SU-DHL-6 (cell line): ENCODE results near the gene TOP2B.

Experiments
- H2AFZ ChIP-seq: fragments of 200-600 bp; sonication (generic); 2 replicates; pipeline ENCODE4 v1.6.1; 2014; ENCODE audit warnings: low read depth, mild to moderate bottlenecking, moderate library complexity, mixed read lengths, antibody characterized with exemption, low read length; ENCODE audit not compliant: severe bottlenecking
- H3F3A ChIP-seq: fragments of 200-600 bp; shearing (Covaris generic); 2 replicates; pipeline ENCODE4 v1.6.0; 2016; ENCODE audit warnings: antibody characterized with exemption, mild to moderate bottlenecking; ENCODE audit not compliant: insufficient read depth
- H3K27ac ChIP-seq: fragments of 200-600 bp; sonication (generic); 2 replicates; pipeline ENCODE4 v1.5.1; 2016; ENCODE audit warnings: low read depth, mild to moderate bottlenecking, low read length, moderate library complexity, mixed read lengths
- H3K27me3 ChIP-seq: fragments of 200-600 bp; sonication (generic), shearing (Covaris generic); 2 replicates; pipeline ENCODE4 v1.6.0; 2014; ENCODE audit warnings: mild to moderate bottlenecking, low read length
- H3K36me3 ChIP-seq: fragments of 200-600 bp; sonication (generic); 2 replicates; pipeline ENCODE4 v1.6.1; 2014; ENCODE audit warnings: mild to moderate bottlenecking, low read length, mixed read lengths
- H3K4me2 ChIP-seq: fragments of 300-600, 200-600 bp; shearing (Covaris generic), sonication (generic); 2 replicates; pipeline ENCODE4 v1.6.0; 2014; ENCODE audit warnings: low read length, low read depth, mild to moderate bottlenecking; ENCODE audit not compliant: poor library complexity, severe bottlenecking
- H3K4me3 ChIP-seq: fragments of 200-600 bp; sonication (generic); 2 replicates; pipeline ENCODE4 v1.5.1; 2014; ENCODE audit warnings: antibody characterized with exemption, low read length, mild to moderate bottlenecking, mixed read lengths; ENCODE audit not compliant: insufficient read depth, poor library complexity, severe bottlenecking
- H3K79me2 ChIP-seq: fragments of 200-600 bp; sonication (generic); 2 replicates; pipeline ENCODE4 v1.6.1; 2014; ENCODE audit warnings: mild to moderate bottlenecking, low read length, moderate library complexity; ENCODE audit not compliant: insufficient read depth
- H3K9ac ChIP-seq: fragments of 200-600 bp; sonication (generic); 2 replicates; pipeline ENCODE4 v1.7.0; 2014; ENCODE audit warnings: mild to moderate bottlenecking, low read length
- H3K9me2 ChIP-seq: fragments of 200-600 bp; sonication (generic); replicated peaks from 2 replicates; pipeline ENCODE4 v1.6.1; 2014; ENCODE audit warnings: low read length; ENCODE audit not compliant: insufficient read depth
- H3K9me3 ChIP-seq: fragments of 200-600 bp; sonication (generic); 2 replicates; pipeline ENCODE4 v1.6.1; 2014; ENCODE audit warnings: low read length, mixed read lengths; ENCODE audit not compliant: insufficient read depth
- H4K20me1 ChIP-seq: fragments of 200-600 bp; sonication (generic); 2 replicates; pipeline ENCODE4 v1.6.1; 2014; ENCODE audit warnings: low read depth, mild to moderate bottlenecking, antibody characterized with exemption, low read length, moderate library complexity, mixed read lengths
- EZH2phosphoT487 ChIP-seq: fragments of 200-600 bp; sonication (generic), shearing (Covaris generic); conservative IDR thresholded peaks from 2 replicates; pipeline ENCODE4 v1.6.1; 2018; ENCODE audit warnings: mild to moderate bottlenecking, antibody characterized with exemption, low read length, moderate library complexity, mixed read lengths
- TF ChIP-seq, protein P1 (sequence below): fragments of 200-600 bp; sonication (generic); IDR thresholded peaks from one replicate; pipeline ENCODE4 v1.5.1; 2017; ENCODE audit warnings: antibody characterized with exemption, mild to moderate bottlenecking, low read length, moderate library complexity; ENCODE audit not compliant: insufficient read depth, poor library complexity, severe bottlenecking

The TOP2B gene

DNA sequence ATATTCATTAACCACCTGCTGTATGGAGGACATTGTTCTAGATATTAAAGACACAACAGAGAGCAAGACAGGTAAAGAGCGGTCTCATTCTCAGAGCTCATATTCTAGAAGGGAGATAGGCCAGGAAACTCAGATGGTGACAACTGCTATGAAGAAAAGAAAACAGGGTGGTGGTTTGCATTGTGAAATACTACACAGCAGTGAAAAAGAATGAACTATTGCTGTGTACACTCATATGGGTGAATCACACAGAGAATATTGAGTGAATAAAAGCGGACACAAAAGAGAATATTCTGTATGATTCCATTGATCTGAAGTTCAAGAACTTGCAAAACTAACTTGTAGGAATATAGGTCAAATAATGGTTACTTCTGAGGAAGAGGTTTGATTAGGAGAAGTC lies 76.7 kb downstream of the TOP2B start:
- Histone ChIP-seq H3K79me2 (no peaks in the 10 kb centered on the region), H3K27me3 (no peaks in the 10 kb centered on the region), H2AFZ (no peak overlapping the region), H3K4me2 (no peak overlapping the region), H3K27ac (no peak overlapping the region), H4K20me1 (no peaks in the 10 kb centered on the region), H3K9me3 (no peaks in the 10 kb centered on the region), H3K9ac (no peak overlapping the region), H3K9me2 (no peaks in the 10 kb centered on the region), H3K4me3 (no peak overlapping the region), H3K36me3 (no peaks in the 10 kb centered on the region), H3F3A (no peaks in the 10 kb centered on the region)
- TF ChIP-seq EZH2phosphoT487: no peak
- TF ChIP-seq, protein P1, sequence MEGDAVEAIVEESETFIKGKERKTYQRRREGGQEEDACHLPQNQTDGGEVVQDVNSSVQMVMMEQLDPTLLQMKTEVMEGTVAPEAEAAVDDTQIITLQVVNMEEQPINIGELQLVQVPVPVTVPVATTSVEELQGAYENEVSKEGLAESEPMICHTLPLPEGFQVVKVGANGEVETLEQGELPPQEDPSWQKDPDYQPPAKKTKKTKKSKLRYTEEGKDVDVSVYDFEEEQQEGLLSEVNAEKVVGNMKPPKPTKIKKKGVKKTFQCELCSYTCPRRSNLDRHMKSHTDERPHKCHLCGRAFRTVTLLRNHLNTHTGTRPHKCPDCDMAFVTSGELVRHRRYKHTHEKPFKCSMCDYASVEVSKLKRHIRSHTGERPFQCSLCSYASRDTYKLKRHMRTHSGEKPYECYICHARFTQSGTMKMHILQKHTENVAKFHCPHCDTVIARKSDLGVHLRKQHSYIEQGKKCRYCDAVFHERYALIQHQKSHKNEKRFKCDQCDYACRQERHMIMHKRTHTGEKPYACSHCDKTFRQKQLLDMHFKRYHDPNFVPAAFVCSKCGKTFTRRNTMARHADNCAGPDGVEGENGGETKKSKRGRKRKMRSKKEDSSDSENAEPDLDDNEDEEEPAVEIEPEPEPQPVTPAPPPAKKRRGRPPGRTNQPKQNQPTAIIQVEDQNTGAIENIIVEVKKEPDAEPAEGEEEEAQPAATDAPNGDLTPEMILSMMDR: no peak

DNA sequence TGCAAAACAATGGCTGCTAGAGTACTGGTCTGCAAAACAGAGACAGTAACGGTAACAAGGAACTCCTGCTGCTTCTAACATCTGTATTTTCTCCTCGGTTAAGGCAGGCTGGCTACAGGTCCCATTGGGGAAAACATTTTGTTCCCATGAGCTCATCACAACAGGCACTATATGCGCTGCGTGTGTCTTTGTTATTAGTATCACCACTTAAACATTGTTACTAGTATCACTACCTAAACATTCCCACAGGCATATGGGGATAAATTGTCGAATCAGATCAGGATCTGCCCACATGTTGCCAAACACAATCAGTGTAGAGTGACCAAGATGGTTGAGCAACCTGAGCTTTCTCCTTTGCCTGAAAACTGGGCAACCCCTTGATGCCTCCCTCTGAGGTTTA lies 77.2 kb downstream of the TOP2B start:
- Histone ChIP-seq H3K9ac (no peak overlapping the region), H3K79me2 (no peaks in the 10 kb centered on the region), H3K36me3 (no peaks in the 10 kb centered on the region), H2AFZ (no peak overlapping the region), H3K27ac (no peak overlapping the region), H4K20me1 (no peaks in the 10 kb centered on the region), H3K4me3 (no peak overlapping the region), H3K9me2 (no peaks in the 10 kb centered on the region), H3K9me3 (no peaks in the 10 kb centered on the region), H3F3A (no peaks in the 10 kb centered on the region), H3K4me2 (no peak overlapping the region), H3K27me3 (no peaks in the 10 kb centered on the region)
- no peak for TF ChIP-seq EZH2phosphoT487
- TF ChIP-seq, protein P1: no peak

DNA sequence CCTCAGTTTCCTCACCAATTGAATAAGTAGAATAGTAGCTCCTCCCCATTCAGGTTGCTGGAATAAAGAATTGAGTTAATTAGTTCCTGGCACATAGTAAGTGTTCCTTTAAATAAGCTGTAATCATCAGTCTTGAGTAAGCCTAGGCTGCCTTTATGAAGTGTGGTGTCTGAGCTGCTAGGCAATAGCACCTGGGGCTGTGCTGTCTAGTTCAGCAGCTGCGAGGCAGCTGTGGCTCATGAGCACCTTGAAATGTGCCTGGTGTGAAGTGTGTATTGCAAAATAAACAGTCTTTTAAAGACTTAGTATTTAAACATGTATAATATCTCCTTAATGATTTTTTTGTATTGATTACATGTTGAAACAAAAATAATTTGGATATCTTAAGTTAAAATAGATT lies 77.6 kb downstream of the TOP2B start:
- TF ChIP-seq, protein P1: no peak
- TF ChIP-seq EZH2phosphoT487: no peak

More for the DNA sequence above, 77.6 kb downstream of the TOP2B start:
- H3K4me2 ChIP-seq: no peak overlapping the region
- no peaks in the 10 kb centered on the region for H3K9me2 ChIP-seq
- no peaks in the 10 kb centered on the region for H3K79me2 ChIP-seq
- H3K27ac ChIP-seq: no peak overlapping the region
- H3F3A ChIP-seq: no peaks in the 10 kb centered on the region
- no peak overlapping the region for H2AFZ ChIP-seq
- H3K4me3 ChIP-seq: no peak overlapping the region
- H3K9ac ChIP-seq: no peak overlapping the region
- no peaks in the 10 kb centered on the region for H4K20me1 ChIP-seq
- H3K27me3 ChIP-seq: no peaks in the 10 kb centered on the region
- H3K36me3 ChIP-seq: no peaks in the 10 kb centered on the region
- no peaks in the 10 kb centered on the region for H3K9me3 ChIP-seq
